ENCODE data around the gene GMNN. TPM values are rescaled to one million over a fixed set of nuclear protein-coding genes. Genes with fewer than 3 reads are reported as not detected.
"Not testable (repeated sequence)": the region's sequence is repeated elsewhere in the genome, so short reads cannot be mapped to it uniquely, and the experiment has no call there.

The GMNN gene
- total RNA-seq, 2 donors from 2014 or later = 39.2 to 42.8 TPM

- WGBS, 2 donors = 31 to 52% methylated on average over 2 of the region's 2 CpGs
- no peaks in the 10 kb centered on the region for H3K27me3 ChIP-seq
- DNase-seq = no peak
- no peaks in the 10 kb centered on the region for H3K36me3 ChIP-seq (replicated peaks in 1 of 2; ENCODE audit: insufficient read depth in 1 of 2, low read depth in 2 of 2)
- no peaks in the 10 kb centered on the region for H3K9me3 ChIP-seq
- H3K27ac ChIP-seq = peak overlapping the region in 1 of 4 donors; percentile 58
- no peak for ATAC-seq
- intact Hi-C loops (cut with DNase I) = no loop called here
- no peak for TF ChIP-seq POLR2A (IDR thresholded peaks at IDR 0.05)
- TF ChIP-seq CTCF (IDR thresholded peaks at IDR 0.05) = no peak
- H3K4me1 ChIP-seq = peaks cover 13% of the 10 kb centered on the region
- H3K4me3 ChIP-seq = no peak overlapping the region
These were observed 21.2 kb upstream of the GMNN start for GRCh38 chr6:24753545-24753944.

GRCh38 chr6:24754378-24754777 lies 20.4 kb upstream of the GMNN start:
- H3K4me3 ChIP-seq; DNase-seq; intact Hi-C loops (cut with DNase I); H3K27ac ChIP-seq; ATAC-seq; H3K36me3 ChIP-seq (replicated peaks in 1 of 2; ENCODE audit: insufficient read depth in 1 of 2, low read depth in 2 of 2); H3K27me3 ChIP-seq; H3K9me3 ChIP-seq: not testable (repeated sequence)
- peaks cover 13% of the 10 kb centered on the region for H3K4me1 ChIP-seq
- WGBS, 2 donors = 90 to 92% methylated on average over 4 of the region's 4 CpGs

- TF ChIP-seq CTCF (IDR thresholded peaks at IDR 0.05) = no peak
- no peak for TF ChIP-seq POLR2A (IDR thresholded peaks at IDR 0.05)
- Histone ChIP-seq H3K4me1 (peaks cover 13% of the 10 kb centered on the region), H3K36me3 (replicated peaks in 1 of 2; ENCODE audit: insufficient read depth in 1 of 2, low read depth in 2 of 2) (no peaks in the 10 kb centered on the region), H3K9me3 (no peaks in the 10 kb centered on the region), H3K4me3 (no peak overlapping the region), H3K27ac (no peak overlapping the region), H3K27me3 (no peaks in the 10 kb centered on the region)
- no peak for DNase-seq
- intact Hi-C loops (cut with DNase I) = no loop called here
- ATAC-seq = no peak
These were observed 19.5 kb upstream of the GMNN start for GRCh38 chr6:24755279-24755678.

- H3K4me1 ChIP-seq = peaks cover 11% of the 10 kb centered on the region
- H3K4me3 ChIP-seq = no peak overlapping the region
- no peak for ATAC-seq
- H3K27ac ChIP-seq = no peak overlapping the region
- WGBS, 2 donors = 81 to 97% methylated on average over 6 of the region's 6 CpGs
- intact Hi-C loops (cut with DNase I) = no loop called here
- no peaks in the 10 kb centered on the region for H3K9me3 ChIP-seq
- TF ChIP-seq POLR2A (IDR thresholded peaks at IDR 0.05) (no peak), CTCF (IDR thresholded peaks at IDR 0.05) (no peak)
- no peak for DNase-seq
- H3K27me3 ChIP-seq = no peaks in the 10 kb centered on the region
- H3K36me3 ChIP-seq (replicated peaks in 1 of 2; ENCODE audit: insufficient read depth in 1 of 2, low read depth in 2 of 2) = no peaks in the 10 kb centered on the region
These were observed 17.1 kb upstream of the GMNN start for GRCh38 chr6:24757611-24758010.

GRCh38 chr6:24759718-24760117 lies 15.0 kb upstream of the GMNN start:
- Histone ChIP-seq H3K4me1 (peaks cover 17% of the 10 kb centered on the region), H3K9me3 (no peaks in the 10 kb centered on the region), H3K36me3 (replicated peaks in 1 of 2; ENCODE audit: insufficient read depth in 1 of 2, low read depth in 2 of 2) (no peaks in the 10 kb centered on the region), H3K4me3 (no peak overlapping the region), H3K27ac (no peak overlapping the region), H3K27me3 (no peaks in the 10 kb centered on the region)
- ATAC-seq = no peak
- WGBS, 2 donors = 90 to 91% methylated on average over 3 of the region's 3 CpGs
- TF ChIP-seq POLR2A (IDR thresholded peaks at IDR 0.05) (no peak), CTCF (IDR thresholded peaks at IDR 0.05) (no peak)
- intact Hi-C loops (cut with DNase I) = loop anchor here (10.0 kb wide), 1 partner anchor 45 kb away; the partner anchor contains the start of gene C6orf62
- no peak for DNase-seq

All from body of pancreas (tissue), 4 donors.